ENCODE measurements around the gene VWDE.
"Not testable (repeated sequence)": the region's sequence is repeated elsewhere in the genome, so short reads cannot be mapped to it uniquely, and the experiment has no call there.

The VWDE gene

GRCh38 chr7:12403287-12404181, at the start of gene VWDE:
VWDE (minus strand) TSS chr7:12403865; CDS start chr7:12403716, 149 bp downstream.
- peak; percentile 49 to 62 for DNase-seq

GRCh38 chr7:12453136-12453535, 49.5 kb upstream of the VWDE start:
- DNase-seq, result not testable (repeated sequence)

GRCh38 chr7:12450615-12451014, 47.0 kb upstream of the VWDE start:
- DNase-seq, result no peak

GRCh38 chr7:12444785-12445184, 41.1 kb upstream of the VWDE start:
- DNase-seq, result no peak

GRCh38 chr7:12440229-12440628, 36.6 kb upstream of the VWDE start:
- no peak for DNase-seq

GRCh38 chr7:12436896-12437535, 33.4 kb upstream of the VWDE start:
- no peak for DNase-seq

GRCh38 chr7:12436126-12436525, 32.5 kb upstream of the VWDE start:
- no peak for DNase-seq

GRCh38 chr7:12434012-12434642, 30.5 kb upstream of the VWDE start:
- DNase-seq, result no peak

- no peak for DNase-seq
These were observed 28.4 kb upstream of the VWDE start for GRCh38 chr7:12431886-12432556.

- DNase-seq, result no peak
These were observed 21.6 kb upstream of the VWDE start for GRCh38 chr7:12425311-12425710.

GRCh38 chr7:12423997-12424745, 20.5 kb upstream of the VWDE start:
- DNase-seq, result no peak

- no peak for DNase-seq
These were observed 19.8 kb upstream of the VWDE start for GRCh38 chr7:12423355-12423996.

GRCh38 chr7:12422554-12423320, 19.1 kb upstream of the VWDE start:
- DNase-seq, result no peak

GRCh38 chr7:12418452-12418851, 14.8 kb upstream of the VWDE start:
- DNase-seq, result no peak

- no peak for DNase-seq
These were observed 11.4 kb upstream of the VWDE start for GRCh38 chr7:12415072-12415471.

GRCh38 chr7:12412407-12412806, 8.7 kb upstream of the VWDE start:
- DNase-seq, result no peak

GRCh38 chr7:12410523-12410922, 6.9 kb upstream of the VWDE start:
- no peak for DNase-seq

- DNase-seq, result no peak
These were observed 5.5 kb upstream of the VWDE start for GRCh38 chr7:12409097-12409711.

GRCh38 chr7:12407652-12408051, 4.0 kb upstream of the VWDE start:
- not testable (repeated sequence) for DNase-seq

GRCh38 chr7:12402365-12402725, 1.3 kb downstream of the VWDE start:
- no peak for DNase-seq

Measured in activated T-cell treated with anti-CD3 and anti-CD28 coated beads, Interleukin-2, amount 50 U/mL, for 48 hours (primary cell).